Measurements from ENCODE around the gene ABLIM3. TPM values are rescaled to one million over a fixed set of nuclear protein-coding genes. Genes with fewer than 3 reads are reported as not detected.
A peak's percentile ranks its signal among the peaks of the same experiment; 100 is the strongest.

The ABLIM3 gene
- total and polyA plus RNA-seq, 12 donors: 53.6 to 189 (median 103) TPM

DNA sequence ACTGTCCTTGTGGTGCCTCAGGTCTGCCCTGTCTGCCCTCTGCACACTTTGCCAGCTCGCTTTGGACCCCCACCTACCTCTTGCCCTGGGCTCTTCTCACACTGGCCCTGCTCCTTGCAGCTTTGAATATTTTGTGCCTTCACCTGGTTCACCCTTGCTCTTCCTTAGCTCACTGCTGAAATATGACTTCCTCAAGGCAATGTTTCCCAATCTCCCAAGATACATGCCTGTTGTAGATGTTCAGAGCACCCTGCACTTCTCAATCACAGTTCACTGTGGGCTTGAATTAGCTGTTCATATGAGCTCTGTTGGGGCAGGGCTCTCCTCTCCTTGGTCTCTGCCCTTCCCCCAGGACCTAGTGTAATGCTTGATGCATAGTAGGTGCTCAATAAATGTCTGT is 138.4 kb downstream of the ABLIM3 start:
- peak overlapping the region; percentile 6 to 97 (median 84) for H3K27ac ChIP-seq
- H3K36me3 ChIP-seq: peaks cover 0 to 20% (median 0%) of the 10 kb centered on the region in 9 donors

DNA sequence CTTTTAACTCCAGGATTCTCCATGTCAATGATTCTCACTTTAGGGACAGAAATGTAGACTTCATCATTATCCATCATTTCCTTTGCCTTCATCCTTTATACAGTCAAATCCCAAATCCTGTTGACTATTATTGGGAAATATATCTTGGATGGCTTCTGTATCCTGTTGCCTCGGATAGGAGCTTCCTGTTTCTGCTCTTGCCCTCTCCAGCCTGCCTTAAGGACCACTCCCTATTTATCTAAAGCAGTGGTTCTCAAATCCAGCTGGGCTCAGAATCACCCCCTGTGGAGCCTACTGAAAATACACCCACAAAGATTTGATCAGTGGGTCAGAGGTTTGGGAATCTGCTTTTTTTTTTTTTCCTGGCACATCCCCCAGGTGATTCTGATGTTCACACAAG is 138.8 kb downstream of the ABLIM3 start:
- 18 to 30% methylated on average over 1 of the region's 1 CpG for WGBS, 2 donors
- peaks cover 0 to 16% (median 0%) of the 10 kb centered on the region in 9 donors for H3K36me3 ChIP-seq
- TF ChIP-seq, protein P1, sequence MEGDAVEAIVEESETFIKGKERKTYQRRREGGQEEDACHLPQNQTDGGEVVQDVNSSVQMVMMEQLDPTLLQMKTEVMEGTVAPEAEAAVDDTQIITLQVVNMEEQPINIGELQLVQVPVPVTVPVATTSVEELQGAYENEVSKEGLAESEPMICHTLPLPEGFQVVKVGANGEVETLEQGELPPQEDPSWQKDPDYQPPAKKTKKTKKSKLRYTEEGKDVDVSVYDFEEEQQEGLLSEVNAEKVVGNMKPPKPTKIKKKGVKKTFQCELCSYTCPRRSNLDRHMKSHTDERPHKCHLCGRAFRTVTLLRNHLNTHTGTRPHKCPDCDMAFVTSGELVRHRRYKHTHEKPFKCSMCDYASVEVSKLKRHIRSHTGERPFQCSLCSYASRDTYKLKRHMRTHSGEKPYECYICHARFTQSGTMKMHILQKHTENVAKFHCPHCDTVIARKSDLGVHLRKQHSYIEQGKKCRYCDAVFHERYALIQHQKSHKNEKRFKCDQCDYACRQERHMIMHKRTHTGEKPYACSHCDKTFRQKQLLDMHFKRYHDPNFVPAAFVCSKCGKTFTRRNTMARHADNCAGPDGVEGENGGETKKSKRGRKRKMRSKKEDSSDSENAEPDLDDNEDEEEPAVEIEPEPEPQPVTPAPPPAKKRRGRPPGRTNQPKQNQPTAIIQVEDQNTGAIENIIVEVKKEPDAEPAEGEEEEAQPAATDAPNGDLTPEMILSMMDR (IDR thresholded peaks at IDR 0.05): no peak
- peak overlapping the region in 9 of 10 donors; percentile 56 to 97 (median 86) for H3K27ac ChIP-seq
- intact Hi-C loops (cut with DNase I): no loop called here
- no peak for DNase-seq
- H3K4me3 ChIP-seq: no peak overlapping the region
- peaks cover 17 to 100% (median 92%) of the 10 kb centered on the region in 9 donors for H3K4me1 ChIP-seq
- H3K9me3 ChIP-seq: no peaks in the 10 kb centered on the region
- no peak for ATAC-seq
- no peaks in the 10 kb centered on the region for H3K27me3 ChIP-seq

More for the DNA sequence above, 138.4 kb downstream of the ABLIM3 start:
- DNase-seq: no peak
- WGBS, 2 donors: 65 to 81% methylated on average over 1 of the region's 1 CpG
- no peaks in the 10 kb centered on the region for H3K9me3 ChIP-seq
- H3K4me1 ChIP-seq: peaks cover 14 to 100% (median 91%) of the 10 kb centered on the region in 9 donors
- intact Hi-C loops (cut with DNase I): loop anchor here in 2 of 10 donors (10.0 kb wide), 1 partner anchor 285 kb away; no protein-coding TSS in a partner anchor
- H3K27me3 ChIP-seq: no peaks in the 10 kb centered on the region
- no peak for ATAC-seq
- TF ChIP-seq, protein P1 (IDR thresholded peaks at IDR 0.05): no peak
- no peak overlapping the region for H3K4me3 ChIP-seq

DNA sequence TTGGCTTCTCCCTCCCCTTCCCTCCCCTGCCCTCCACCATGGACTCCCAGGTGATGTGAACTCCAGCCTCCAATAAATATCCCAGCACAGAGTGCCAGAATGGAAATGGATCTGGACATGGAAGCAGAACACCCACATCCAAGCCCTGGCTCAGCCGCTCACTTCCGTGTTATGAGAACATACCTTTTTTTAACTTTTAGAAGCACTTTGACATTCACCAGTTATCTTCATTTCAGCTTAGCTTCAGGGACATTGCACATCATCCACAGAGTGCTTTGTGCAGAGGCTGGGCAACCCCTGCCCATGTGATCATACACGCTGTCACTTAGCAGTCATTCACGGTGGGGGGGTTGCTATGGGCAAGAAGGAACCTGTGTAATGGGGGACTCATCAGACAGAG is 139.5 kb downstream of the ABLIM3 start:
- H3K27ac ChIP-seq: peak overlapping the region in 9 of 10 donors; percentile 56 to 97 (median 86)
- TF ChIP-seq, protein P1 (IDR thresholded peaks at IDR 0.05): no peak

DNA sequence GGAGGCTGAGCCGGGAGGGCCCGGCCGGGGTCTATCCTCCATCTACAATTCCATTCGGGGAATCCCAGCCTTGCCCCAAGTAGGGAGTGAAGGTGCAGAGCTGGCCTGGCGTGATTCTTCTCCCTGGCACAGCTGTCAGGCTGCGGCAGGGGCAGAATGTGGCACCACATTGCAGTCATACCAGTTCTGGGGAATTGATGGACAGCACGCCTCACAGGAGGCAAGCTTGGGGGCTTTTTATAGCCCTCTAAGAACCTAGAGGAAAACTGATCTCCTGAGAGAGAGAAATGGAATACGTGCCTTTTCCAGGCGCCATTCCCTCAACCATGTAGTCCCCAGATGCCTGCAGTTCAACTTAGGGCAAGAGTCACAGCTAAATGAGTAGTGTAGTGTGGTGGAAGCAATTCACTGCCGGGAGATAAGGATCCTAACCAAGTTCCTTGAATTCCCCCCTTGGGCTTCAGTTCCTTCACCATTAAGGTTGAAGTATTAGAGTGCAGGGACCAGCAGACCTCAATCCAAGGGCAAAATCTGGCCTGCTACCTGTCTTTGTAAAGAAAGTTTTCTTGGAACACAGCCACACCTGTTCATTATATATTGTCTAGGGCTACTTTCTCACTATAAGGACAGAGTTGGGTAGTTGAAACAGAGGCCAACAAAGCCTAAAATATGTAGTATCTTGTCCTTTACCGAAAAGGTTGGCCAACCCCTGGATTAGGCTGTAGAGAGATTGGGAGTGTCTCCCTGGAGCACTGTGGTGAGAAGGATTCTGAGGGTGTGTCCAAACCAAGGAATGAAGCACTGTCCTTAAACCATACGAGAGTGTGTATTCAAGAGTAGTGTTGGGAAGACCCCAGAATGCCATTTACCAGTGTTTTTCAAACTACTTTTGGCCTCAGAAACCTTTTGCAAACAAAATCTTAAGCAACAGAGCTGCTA is 141.0 kb downstream of the ABLIM3 start:
- TF ChIP-seq, protein P1 (IDR thresholded peaks at IDR 0.05): no peak
- Histone ChIP-seq H3K4me1 (peaks cover 14 to 100% (median 95%) of the 10 kb centered on the region in 9 donors), H3K4me3 (no peak overlapping the region), H3K27me3 (no peaks in the 10 kb centered on the region), H3K36me3 (peaks cover 0 to 21% (median 0%) of the 10 kb centered on the region in 9 donors), H3K9me3 (no peaks in the 10 kb centered on the region), H3K27ac (peak overlapping the region; percentile 8 to 97 (median 84))
- ATAC-seq: peak; percentile 12 to 69 (median 46)
- WGBS, 2 donors: 48 to 55% methylated on average over 12 of the region's 12 CpGs
- no peak for DNase-seq
- intact Hi-C loops (cut with DNase I): no loop called here

More for the DNA sequence above, 139.5 kb downstream of the ABLIM3 start:
- intact Hi-C loops (cut with DNase I): no loop called here
- Histone ChIP-seq H3K4me3 (no peak overlapping the region), H3K36me3 (peaks cover 0 to 12% (median 0%) of the 10 kb centered on the region in 9 donors), H3K4me1 (peaks cover 17 to 100% (median 97%) of the 10 kb centered on the region in 9 donors), H3K9me3 (no peaks in the 10 kb centered on the region), H3K27me3 (no peaks in the 10 kb centered on the region)
- ATAC-seq (peak; percentile 34 to 79 (median 64)), DNase-seq (no peak)
- 35 to 40% methylated on average over 4 of the region's 4 CpGs for WGBS, 2 donors
